ENCODE measurements around the gene MAFF.

DNA sequence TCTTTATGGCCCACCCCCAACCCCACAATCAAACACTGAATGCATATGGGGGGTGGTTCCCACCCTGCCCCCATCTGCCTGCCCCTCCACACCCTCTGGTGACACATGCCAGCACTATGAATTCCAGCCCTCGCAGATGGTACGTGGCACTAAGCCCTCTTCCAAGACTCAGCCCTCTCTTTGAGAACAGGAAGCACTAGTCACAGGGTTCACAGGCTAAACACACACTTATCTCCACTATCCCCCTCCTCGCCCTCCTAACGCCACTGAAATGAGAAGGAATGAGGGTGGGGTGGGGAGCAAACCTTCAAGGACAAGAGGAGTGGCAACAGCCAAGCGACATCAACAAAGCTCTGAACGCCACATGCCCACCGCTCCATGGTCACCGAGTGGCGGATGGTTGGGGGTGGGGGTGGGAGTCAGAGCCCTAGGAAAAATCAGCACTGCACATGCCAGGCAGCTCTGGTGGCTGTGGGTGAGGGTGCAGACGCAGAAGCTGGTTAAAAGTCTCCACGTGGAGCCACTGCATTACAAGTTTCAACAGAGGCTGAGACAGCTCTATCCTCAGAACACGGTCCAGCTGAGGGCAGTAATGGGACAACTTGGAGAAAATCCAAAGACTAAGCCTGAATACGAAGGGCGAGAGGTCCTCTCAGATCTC, 37.4 kb downstream of the MAFF start:
- TF ChIP-seq, protein P1, sequence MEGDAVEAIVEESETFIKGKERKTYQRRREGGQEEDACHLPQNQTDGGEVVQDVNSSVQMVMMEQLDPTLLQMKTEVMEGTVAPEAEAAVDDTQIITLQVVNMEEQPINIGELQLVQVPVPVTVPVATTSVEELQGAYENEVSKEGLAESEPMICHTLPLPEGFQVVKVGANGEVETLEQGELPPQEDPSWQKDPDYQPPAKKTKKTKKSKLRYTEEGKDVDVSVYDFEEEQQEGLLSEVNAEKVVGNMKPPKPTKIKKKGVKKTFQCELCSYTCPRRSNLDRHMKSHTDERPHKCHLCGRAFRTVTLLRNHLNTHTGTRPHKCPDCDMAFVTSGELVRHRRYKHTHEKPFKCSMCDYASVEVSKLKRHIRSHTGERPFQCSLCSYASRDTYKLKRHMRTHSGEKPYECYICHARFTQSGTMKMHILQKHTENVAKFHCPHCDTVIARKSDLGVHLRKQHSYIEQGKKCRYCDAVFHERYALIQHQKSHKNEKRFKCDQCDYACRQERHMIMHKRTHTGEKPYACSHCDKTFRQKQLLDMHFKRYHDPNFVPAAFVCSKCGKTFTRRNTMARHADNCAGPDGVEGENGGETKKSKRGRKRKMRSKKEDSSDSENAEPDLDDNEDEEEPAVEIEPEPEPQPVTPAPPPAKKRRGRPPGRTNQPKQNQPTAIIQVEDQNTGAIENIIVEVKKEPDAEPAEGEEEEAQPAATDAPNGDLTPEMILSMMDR (IDR thresholded peaks at IDR 0.05), result no peak
- TF ChIP-seq POLR2A (IDR thresholded peaks at IDR 0.05), result no peak
